ENCODE results near the gene COQ8B.
"Not testable (repeated sequence)": the region's sequence is repeated elsewhere in the genome, so short reads cannot be mapped to it uniquely, and the experiment has no call there.

COQ8B gene

DNA sequence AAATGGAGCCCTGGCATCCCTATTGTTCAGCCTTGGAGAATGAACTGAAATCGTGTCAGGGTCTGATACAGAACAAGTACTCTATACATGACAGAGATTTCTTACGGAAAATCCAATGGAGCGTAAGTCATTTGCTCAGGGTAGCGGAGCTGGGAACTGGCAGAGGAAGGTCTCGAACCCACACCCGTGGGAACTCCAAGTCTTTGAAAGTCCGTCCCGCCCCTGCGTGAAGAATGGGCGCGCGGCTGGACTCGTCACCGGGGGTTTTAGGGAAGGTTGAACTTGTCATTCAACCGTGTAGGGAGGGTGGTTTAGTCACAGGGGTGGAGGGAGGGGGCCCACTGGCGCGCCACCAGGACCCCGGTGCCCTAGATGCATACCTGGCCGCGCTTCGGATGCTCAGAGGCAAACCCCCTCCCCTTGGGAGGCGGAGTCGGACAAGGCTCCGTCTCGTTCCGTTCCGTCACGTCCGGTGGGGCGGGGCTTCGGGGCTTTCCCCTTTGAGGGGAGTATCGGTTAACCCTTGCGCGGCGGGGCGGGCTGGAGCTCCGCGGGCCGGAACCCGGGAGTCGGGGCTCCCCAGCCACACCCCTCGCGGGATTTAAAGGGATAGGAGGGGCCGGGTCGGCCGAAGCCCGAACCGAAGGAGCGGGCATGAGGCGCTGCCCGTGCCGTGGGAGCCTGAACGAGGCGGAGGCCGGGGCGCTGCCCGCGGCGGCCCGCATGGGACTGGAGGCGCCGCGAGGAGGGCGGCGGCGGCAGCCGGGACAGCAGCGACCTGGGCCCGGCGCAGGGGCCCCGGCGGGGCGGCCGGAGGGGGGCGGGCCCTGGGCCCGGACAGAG lies at the start of gene COQ8B, which contains the start of gene ITPKC:
Gene COQ8B (minus strand): TSS at position 405 of the 843 bp plus-strand sequence. CDS start 2,254 bp downstream, outside the sequence.
Gene ITPKC (plus strand): TSS at position 631 of the 843 bp plus-strand sequence. CDS start 24 bp downstream, at position 655.
- peak; percentile 100 for DNase-seq (ENCODE audit: low read depth, low spot score)

DNA sequence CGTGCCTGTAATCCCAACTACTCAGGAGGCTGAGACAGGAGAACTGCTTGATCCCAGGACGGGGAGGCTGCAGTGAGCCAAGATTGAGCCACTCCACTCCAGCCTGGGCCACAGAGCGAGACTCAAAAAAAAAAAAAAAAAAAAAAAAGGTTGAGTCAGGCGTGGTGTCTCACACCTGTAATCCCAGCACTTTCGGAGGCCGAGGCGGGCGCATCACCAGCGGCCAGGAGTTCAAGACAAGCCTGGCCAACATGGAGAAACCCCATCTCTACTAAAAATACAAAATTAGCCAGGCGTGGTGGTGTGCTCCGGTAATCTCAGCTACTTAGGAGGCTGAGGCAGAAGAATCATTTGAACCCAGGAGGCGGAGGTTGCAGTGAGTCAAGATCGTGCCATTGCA lies 49.7 kb upstream of the COQ8B start:
- DNase-seq (ENCODE audit: low read depth, low spot score) = not testable (repeated sequence)

DNA sequence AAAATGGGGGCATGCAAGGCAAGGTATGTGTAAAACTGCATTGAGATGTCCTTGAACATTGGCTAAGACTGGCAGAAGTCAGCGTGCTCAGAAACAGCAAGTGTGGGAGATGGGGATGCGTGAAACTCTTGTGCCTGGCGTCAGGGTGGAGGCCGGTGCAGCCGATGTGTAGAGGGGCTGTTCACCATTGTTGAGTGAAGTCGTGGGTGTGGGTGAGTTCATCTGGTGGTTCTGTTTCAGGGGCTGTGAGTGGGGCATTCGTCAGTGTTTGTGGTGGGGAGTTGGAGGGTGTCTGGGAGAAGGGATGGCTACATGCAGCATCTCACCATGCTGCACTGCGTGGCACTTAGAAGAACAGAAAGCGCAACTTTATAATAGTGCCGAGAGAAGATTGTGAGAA lies 47.3 kb upstream of the COQ8B start:
- no peak for DNase-seq (ENCODE audit: low read depth, low spot score)

DNA sequence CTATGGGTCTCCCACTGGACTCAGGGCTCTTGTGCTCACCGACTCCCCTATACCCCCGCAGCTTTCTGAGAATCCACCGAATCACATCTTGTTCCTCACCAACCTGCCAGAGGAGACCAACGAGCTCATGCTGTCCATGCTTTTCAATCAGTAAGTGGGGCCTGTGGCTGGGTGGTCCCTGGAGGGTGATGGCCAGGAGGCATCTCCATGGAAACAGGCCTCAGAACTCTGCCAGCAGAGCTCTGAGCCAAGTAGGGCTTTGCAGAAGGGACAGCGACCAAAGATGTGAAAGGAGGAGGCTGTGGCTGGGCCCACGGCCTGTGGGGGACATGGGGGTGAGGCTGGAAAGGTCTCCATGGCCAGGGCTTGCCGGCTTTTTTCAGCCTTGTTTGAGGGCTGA lies 46.8 kb upstream of the COQ8B start:
- DNase-seq (ENCODE audit: low read depth, low spot score) = no peak

DNA sequence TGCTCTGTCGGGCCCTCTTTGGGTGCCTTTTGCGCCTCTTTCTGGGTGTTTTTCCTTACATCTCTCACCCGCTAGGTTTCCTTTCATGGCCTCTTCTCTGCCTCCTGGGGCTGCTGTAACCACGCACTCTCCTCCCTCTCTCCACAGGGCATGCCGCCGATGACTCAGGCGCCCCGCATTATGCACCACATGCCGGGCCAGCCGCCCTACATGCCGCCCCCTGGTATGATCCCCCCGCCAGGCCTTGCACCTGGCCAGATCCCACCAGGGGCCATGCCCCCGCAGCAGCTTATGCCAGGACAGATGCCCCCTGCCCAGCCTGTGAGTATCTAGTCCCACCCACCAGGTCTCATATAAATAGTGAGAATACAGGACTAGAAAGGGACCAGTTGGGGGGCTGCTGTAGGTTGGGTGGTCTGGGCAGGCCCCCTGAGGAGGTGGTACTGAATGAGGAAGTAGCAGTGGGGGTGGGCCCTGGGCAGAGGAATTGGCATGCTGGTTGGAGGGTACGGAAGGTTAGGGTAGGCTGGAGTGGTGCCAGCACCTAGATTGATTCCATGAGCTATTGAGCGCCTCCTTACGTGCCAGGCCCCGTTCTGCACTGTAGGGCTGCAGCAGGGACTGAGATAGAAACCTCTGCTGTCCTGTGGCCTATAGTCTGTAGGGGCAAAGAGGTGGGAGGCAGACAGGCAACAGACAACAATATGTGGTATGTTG lies 46.2 kb upstream of the COQ8B start:
- no peak for DNase-seq (ENCODE audit: low read depth, low spot score)

DNA sequence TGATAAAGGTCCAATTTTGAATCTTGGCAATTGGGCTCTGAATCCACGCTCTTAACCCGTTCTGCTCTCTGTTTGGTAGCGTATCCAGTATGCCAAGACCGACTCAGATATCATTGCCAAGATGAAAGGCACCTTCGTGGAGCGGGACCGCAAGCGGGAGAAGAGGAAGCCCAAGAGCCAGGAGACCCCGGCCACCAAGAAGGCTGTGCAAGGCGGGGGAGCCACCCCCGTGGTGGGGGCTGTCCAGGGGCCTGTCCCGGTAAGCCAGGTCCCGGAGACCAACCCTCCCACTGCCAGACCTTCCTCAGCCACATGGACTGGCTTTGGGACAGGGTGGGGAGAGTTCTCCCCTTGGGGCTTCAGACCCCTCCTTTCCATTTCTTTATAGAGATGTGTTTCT lies 42.7 kb upstream of the COQ8B start:
- no peak for DNase-seq (ENCODE audit: low read depth, low spot score)

DNA sequence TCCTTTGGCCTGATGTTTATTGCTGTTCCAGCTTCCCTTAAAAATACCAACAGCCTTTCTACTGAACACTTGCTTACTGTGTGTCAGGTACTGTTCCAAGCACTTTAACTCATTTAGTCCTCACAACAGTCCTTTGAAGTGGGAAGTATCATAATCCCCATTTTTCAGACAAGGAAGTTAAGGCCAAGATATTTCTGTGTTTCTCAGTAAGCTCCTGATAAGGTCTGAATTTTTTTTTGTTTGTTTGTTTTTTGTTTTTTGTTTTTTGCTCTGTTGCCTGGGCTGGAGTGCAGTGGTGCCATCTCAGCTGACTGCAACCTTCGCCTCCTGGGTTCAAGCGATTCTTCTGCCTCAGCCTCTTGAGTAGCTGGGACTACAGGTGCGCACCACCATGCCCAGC lies 41.8 kb upstream of the COQ8B start:
- DNase-seq (ENCODE audit: low read depth, low spot score) = no peak

DNA sequence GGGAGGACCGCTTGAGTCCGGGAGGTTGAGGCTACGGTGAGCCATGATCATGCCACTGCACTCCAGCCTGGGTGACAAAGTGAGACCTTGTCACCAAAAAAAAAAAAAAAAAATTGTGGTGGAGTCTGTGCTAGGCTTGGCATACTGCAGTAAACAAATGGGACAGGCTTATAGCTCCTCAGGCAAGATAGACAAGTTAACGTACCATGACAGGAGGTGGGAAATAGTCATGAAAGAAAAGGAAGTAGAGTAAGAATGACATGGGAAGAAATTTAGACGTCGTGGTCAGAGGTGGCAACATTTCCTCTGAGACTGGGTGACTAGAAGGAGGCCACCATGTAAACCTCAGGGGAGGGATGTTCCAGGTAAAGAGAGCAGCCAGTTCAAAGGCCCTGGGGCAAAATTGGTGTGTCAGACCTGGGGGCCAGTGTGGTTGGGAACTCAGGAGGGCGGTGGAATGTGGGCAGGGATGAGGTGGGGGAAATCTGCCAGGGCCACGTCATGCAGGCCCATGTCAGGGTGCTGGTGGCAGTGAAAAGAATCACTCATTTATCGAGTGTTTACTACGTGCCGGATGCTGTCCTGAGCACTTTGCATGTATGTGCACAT lies 39.9 kb upstream of the COQ8B start:
- no peak for DNase-seq (ENCODE audit: low read depth, low spot score)

DNA sequence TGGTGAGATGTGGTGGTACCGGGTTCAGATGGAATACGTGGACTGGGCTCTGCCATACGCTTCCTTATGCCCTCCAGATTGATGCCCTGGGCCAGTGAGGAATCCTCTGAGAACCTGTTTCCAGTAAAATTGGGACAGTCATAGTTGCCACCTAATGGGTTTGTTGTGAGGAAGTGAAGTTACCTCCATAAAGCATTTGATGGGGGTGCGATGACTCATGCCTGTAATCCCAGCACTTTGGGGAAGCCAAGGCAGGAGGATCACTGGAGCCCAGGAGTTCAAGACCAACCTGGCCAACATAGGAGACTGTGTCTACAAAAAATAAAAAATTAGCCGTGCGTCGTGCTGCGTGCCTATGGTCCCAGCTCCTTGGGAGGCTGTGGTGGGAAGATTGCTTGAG lies 39.1 kb upstream of the COQ8B start:
- no peak for DNase-seq (ENCODE audit: low read depth, low spot score)

DNA sequence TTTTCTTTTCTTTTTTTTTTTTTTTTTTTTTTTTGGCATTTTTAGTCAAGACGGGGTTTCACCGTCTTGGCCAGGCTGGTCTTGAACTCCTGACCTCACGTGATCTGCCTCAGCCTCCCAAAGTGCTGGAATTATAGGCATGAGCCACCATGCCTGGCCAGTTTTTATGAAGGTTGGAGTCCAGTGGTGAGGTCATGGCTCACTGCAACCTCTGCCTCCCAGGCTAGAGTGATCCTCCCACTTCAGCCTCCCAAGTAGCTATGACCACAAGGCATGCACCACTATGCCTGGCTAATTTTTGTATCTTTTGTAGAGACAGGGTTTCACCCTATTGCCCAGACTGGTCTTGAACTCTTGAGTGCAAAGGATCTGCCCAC lies 38.5 kb upstream of the COQ8B start:
- DNase-seq (ENCODE audit: low read depth, low spot score) = no peak

DNA sequence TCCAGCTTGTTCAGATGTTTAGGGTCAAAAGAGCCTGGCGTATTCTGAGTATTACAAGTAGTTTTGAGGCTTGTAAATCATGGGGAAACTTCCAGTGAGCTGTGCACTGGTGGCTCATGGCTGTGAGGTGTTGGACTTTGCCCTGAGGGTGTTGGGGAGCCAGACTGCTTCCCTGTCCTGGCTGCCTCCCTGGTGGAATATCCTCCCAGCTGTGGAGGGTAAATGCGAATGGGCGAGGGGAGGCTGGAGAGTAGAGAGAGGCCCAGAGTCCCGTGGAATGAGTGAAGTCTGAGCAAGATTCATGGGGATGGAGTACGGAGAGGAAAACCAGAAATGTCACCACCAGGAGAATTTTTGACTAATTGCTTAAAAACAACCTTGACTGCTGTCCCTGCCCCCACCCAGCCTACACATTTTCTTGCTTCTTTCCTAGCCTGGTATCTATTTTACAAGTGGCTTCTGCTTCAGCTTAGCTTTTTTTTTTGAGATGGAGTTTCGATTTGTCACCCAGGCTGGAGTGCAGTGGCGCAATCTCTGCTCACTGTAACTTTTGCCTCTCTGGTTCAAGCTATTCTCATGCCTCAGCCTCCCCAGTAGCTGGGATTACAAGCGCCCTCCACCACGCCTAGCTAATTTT lies 38.0 kb upstream of the COQ8B start:
- DNase-seq (ENCODE audit: low read depth, low spot score) = peak; percentile 16

DNA sequence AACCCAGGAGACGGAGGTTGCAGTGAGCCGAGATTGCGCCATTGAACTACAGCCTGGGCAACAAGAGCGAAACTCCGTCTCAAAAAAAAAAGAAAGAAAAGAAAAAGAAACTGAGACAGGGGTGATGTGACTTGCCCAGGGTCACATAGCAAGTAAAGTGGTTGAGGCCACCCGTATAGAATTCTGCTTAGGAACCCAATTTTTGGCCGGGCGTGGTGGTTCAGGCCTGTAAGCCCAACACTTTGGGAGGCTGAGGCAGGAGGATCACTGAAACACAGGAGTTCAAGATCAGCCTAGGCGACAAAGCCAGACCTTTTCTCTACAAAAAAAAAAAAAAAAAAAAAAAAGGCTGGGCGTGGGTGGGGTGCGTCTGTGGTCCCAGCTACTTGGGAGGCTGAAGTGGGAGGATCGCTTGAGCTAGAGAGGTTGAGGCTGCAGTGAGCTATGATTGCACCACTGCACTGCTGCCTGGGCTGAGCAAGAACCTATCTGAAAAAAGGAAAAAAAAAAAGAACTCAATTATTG lies 35.6 kb upstream of the COQ8B start:
- DNase-seq (ENCODE audit: low read depth, low spot score) = no peak

DNA sequence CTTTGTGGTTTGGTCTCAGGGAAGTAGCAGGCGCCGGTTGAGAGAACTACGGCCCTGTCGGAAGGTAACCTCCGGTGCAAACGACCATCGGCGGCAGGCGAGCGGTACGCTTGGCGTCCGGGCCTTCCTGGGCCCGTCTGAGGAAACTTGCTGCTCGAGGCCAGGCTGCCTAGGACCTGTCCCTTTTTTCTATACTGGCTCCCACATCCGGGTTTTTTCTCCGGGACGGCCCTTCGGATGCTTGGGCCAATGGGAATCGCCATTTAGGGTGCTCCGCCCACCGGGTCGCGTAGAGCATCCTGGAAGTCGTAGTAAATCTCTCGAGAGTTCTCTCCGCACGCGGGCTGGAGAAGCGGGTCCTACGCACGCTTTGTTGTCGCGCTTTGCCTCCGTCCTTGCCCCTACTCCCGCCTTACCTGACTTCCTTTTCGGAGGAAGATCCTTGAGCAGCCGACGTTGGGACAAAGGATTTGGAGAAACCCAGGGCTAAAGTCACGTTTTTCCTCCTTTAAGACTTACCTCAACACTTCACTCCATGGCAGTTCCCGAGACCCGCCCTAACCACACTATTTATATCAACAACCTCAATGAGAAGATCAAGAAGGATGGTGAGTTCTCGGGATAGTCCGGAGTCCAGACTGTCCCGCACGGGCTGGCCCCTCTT lies 34.3 kb upstream of the COQ8B start, which contains the start of gene SNRPA:
Gene SNRPA (plus strand): TSS at position 330 of the 664 bp plus-strand sequence. CDS start 206 bp downstream, at position 536.
- peak; percentile 94 for DNase-seq (ENCODE audit: low read depth, low spot score)

DNA sequence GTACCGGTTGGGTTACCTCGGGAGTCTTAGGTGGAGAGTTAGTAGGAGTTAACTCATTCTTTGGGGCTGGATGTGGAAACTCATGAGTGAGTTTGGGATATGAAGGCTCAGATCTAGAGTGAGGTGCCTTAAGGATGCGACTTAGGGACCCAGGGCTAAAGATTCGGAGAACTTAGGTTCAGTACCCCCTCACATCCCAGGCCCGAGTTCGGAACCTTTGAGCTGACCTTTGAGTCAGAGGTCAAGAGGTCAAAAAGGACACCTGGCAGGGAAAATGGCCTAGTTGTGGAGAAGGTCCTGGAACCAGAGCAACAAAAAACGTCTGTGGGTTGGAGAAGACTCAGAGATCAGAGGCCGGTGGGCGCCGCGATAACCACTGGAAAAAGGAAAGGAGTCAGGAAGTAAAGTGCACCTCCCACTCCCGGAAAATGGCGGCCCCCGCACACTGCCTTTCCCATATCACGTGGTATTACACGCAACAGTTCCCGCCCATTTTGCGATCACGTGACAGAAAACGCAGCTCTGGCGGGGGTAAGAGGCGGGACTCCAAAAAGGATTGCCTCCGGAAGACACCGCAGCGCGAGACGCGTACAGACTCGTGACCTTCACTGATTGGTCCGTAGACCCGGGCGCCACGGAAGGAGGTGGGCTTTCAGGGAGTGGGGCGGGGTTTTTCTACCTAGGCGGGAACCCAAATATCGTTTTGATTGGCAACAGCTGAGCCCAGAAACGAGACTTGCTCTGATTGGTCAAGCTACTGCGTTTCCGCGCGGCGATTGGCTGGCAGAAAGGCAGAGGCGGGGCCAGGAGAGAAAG lies 33.6 kb upstream of the COQ8B start, which contains the start of gene ACTMAP:
Gene ACTMAP (minus strand): TSS at position 420 of the 816 bp plus-strand sequence. CDS start 674 bp downstream, outside the sequence.
- DNase-seq (ENCODE audit: low read depth, low spot score) = peak; percentile 99

DNA sequence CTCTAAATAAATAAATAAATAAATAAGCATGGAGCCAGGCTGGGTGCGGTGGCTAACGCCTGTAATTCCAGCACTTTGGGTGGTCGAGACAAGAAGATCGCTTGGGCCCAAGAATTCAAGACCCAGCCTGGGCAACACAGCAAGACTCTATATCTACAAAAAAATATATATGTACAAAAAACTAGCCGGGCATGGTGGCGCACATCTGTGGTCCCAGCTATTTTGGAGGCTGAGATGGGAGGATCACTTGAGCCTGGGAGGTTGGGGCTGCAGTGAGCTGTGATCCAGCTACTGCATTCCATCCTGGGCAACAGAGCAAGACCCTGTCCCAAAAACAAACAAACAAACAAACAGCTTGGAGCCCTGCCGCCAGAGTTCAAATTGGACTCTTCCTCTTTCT lies 30.9 kb upstream of the COQ8B start:
- no peak for DNase-seq (ENCODE audit: low read depth, low spot score)

DNA sequence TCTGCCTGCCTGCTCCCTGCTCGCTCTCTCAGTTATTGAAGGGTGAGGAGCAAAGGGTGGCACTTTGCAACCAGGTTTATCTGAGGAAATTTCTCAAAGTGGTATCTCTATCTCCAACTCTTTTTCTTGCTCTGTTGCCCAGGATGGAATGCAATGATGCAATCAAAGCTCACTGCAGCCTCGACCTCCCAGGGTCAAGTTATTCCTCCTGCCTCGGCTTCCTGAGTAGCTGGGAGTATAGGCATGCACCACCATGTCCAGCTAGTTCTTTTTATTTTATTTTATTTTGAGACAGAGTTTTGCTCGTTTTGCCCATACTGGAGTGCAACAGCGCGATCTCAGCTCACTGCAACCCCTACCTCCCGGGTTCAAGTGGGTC lies 28.7 kb upstream of the COQ8B start:
- DNase-seq (ENCODE audit: low read depth, low spot score) = no peak

DNA sequence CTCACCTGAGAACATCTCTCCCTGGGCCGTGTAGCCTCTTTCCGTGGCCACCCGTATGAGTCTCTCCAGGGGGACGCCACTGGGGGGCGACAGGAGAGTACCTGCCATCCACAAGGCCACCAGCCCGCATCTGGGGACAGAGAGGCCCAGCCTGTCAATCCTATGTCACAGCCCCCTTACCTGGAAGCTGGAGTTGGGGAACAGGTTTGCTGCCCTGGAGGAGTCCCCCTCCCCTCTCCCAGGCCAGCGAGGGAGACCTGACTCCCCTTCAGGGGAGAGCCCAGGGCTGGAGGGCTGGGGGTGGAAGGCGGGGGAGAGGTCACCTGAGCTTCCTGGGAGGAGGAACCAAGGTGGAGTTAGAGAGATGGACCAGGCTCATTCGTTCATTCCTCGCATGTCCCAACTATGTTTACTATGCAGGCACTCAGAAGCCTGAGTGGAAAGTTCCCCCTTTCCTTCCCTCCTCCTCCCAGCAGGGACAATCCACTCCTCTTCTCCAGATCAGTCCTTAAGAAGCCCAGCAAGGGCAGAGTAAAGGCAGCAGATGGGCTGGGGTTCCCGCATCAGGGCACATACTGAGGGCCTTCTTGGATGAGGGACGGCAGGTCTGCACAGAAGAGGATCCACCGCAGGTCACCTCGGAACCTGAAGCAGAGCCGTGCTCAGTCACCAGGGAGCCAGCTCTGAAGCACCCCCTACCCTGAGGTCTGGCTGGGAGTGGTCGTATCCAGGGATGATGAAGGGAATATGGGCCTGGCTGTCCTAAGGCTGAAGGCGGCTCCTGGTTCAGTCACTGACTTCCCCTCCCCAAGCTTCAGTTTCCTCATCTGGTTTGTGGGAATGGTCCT lies 28.1 kb upstream of the COQ8B start:
- no peak for DNase-seq (ENCODE audit: low read depth, low spot score)

DNA sequence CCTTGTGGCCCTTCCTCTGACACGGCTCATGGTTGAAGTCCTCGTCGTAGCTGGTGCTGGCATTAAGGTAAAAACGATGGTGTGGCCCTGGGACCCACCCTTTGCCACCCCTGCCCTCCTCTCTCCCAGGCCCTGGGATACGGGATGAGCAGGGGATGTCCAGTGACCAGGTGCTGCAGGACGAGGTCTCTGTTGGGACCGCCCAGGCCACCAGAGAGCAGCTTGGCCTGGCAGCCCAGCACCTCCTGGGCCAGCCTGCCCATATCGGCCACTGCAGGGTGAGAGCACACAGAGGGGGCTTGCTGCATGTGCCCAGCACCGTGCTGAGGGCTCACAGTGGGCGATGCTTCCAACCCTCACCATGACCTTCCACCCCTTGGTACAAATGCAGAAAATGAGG lies 27.2 kb upstream of the COQ8B start:
- no peak for DNase-seq (ENCODE audit: low read depth, low spot score)

DNA sequence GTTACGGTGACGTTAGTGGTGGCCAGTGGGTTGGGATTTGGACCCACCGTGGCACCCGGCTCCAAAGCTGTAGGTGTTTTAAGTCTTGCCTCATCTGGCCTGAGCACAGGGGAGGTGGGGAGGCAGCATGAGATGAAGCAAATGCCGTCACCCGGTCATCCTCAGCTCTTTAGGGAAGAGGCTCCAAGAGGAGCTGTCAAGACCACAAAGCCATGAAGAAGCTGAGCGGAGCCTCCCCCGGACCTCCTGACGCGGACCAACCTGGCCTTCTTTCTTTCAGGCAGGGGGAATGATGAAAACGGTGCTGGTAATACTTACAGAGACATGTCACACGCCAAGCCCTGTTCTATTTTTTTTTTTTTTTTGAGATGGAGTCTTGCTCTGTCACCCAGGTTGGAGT lies 26.2 kb upstream of the COQ8B start:
- no peak for DNase-seq (ENCODE audit: low read depth, low spot score)

All from activated CD4-positive, CD25-positive, alpha-beta regulatory T cell treated with anti-CD3 and anti-CD28 coated beads, Interleukin-2, amount 50 U/mL, for 16 hours (primary cell).